Colon (tissue), 2 donors: ENCODE data around the gene AKT1.
"Not testable (repeated sequence)": the region's sequence is repeated elsewhere in the genome, so short reads cannot be mapped to it uniquely, and the experiment has no call there.

Experiments used
- FAIRE-seq: peaks from 2 replicates; lab custom pipeline; 2012; peaks lifted over from hg19 to GRCh38; lab: Jason Lieb, UNC
- donor health status: control.
- donor health status: control.

AKT1 gene

DNA sequence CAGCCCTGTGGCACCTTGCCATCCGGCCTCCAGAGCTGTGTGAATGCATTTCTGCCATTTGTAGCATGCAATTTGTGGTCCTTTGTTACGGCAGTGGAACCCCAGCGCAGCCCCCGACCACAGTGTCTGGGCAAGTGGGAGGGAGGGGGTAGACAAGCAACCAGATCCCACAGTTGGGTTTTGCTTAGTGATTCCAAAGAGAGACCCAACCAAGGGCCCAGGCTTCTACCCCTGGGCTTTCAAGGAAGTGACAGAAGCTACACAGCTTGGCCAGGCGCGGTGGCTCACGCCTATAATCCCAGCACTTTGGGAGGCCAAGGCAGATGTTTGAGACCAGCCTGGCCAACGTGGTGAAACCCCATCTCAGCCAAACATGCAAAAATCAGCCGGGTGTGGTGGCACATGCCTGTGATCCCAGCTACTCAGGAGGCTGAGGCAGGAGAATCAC lies 23.2 kb upstream of the AKT1 start:
- FAIRE-seq, result no peak

- FAIRE-seq, result no peak
Measured at GRCh38 chr14:104817930-104818713, 22.6 kb upstream of the AKT1 start.

- FAIRE-seq, result no peak
Measured at GRCh38 chr14:104816616-104816884, 21.0 kb upstream of the AKT1 start.

DNA sequence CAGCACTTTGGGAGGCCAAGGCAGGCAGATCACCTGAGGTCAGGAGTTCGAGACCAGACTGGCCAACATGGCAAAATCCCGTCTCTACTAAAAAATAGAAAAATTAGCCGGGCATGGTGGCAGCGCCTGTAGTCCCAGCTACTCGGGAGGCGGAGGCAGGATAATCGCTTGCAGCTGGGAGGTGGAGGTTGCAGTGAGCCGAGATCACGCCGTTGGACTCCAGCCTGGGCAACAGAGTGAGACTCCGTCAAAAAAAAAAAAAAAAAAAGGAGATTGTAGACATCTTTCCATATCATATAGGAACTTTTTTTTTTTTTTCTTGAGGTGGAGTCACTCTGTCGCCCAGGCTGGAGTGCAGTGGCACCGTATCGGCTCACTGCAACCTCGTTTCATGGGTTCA lies 19.2 kb upstream of the AKT1 start:
- not testable (repeated sequence) for FAIRE-seq

- no peak for FAIRE-seq
Measured at GRCh38 chr14:104813286-104813685, 17.7 kb upstream of the AKT1 start.

- FAIRE-seq, result no peak
Measured at GRCh38 chr14:104810316-104810715, 14.8 kb upstream of the AKT1 start.

- no peak for FAIRE-seq
Measured at GRCh38 chr14:104808456-104808855, 12.9 kb upstream of the AKT1 start.

DNA sequence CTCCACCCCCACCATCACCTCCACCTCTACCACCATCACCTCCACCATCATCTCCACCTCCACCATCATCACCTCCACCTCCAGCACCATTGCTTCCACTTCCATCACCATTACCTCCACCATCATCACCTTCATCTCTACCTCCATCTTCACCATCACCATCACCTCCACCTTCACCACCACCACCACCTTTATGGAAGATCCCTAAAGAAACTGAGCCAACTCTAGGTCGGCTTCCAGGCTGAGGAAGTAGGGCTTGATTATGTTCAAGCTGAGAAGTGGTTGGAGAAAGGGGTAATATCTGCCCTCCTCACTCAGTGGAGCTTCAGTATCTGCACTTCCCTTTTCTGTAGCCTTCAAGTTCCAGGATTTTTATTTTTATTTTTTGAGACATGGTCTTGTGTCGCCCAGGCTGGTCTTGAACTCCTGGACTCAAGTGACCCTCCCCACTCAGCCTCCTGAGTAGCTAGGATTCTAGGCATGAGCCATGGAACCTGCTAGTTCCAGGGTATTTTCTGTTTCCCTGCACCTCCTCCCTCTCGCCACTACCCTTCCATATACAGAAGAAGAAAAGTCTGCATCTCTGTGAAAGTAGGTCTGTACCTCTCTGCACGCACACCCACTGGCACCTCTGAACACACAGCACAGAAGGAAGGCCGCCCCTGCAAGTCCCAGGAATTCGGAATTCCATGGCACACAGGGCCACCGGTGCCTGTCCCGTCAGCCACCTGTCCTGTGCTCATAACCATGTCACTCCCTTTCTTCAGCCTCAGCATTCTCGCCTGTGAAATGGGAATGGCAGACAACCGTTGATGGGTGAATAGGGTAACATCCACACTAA lies 11.3 kb upstream of the AKT1 start:
- no peak for FAIRE-seq

- FAIRE-seq, result no peak
Measured at GRCh38 chr14:104805941-104806624, 10.5 kb upstream of the AKT1 start.

DNA sequence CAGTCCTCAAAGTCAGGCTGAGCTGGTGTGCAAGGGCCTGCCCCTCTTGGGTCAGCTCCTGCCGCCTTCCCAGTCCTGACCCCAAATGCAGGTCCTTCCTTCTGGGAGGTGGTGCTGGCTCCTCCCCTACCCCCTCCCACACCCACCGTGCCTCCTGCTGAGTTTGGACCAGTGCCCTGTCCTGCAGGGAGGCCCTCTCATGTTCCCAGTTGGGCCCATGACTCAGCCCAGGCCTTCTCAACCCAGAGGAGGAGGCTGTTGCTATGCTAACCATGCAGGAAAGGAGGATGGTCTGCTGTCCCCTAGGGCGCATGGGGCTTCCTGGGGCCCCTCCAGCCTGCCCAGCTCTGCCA lies 9.8 kb upstream of the AKT1 start:
- FAIRE-seq, result no peak

GRCh38 chr14:104804481-104805325 lies 9.2 kb upstream of the AKT1 start:
- FAIRE-seq, result no peak

GRCh38 chr14:104803912-104804410 lies 8.4 kb upstream of the AKT1 start:
- FAIRE-seq, result no peak

DNA sequence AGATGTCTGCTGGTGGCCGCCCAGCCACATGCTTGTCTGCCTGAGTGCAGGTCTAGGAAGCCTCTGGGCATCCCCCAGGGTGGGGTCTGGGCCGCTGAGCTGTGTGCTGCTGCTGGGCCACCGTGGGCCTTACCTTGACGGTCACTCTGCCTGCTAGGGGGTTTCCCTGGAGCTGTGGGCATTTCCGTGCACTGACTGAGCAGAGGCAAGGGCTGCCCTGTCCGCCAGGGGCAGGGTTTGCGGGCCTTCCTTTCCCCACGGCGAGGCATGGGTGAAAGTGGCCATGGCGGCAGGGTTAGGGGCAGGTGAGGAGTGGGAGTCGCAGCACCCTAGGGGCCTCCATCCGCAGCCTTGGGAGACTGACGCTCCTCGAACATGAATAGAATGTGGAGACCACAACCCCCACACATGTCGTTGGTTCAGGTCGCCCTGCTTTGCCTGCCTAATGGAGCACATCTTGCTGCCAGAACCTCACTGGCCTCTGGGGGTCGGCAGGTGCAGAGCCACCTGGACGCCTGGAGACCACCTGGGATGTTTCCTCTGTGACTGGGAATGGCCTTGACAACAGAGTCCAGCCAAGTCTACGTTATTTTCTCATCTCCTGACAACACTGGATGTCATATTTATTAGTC lies 7.8 kb upstream of the AKT1 start:
- no peak for FAIRE-seq

GRCh38 chr14:104802394-104803184 lies 7.0 kb upstream of the AKT1 start:
- FAIRE-seq, result no peak

- FAIRE-seq, result no peak
Measured at GRCh38 chr14:104801520-104802393, 6.2 kb upstream of the AKT1 start.

GRCh38 chr14:104800771-104801519 lies 5.4 kb upstream of the AKT1 start, which contains the start of gene ZBTB42:
ZBTB42 (plus strand) TSS chr14:104801101; CDS start chr14:104801198, 97 bp downstream.
- FAIRE-seq, result no peak

GRCh38 chr14:104800015-104800770 lies 4.6 kb upstream of the AKT1 start:
- no peak for FAIRE-seq
